NCI-H2227 treated with DMSO at 0.1 percent for 48 hours (cell line): ENCODE measurements around the gene ELL.
"Not testable (repeated sequence)": the region's sequence is repeated elsewhere in the genome, so short reads cannot be mapped to it uniquely, and the experiment has no call there.

ENCODE experiments used
- DNase-seq: peaks from one replicate; lab custom pipeline; 2025; lab: John Stamatoyannopoulos, UW

ELL gene

GRCh38 chr19:18521692-18522123 is at the start of gene ELL:
Gene ELL, minus strand, starts transcription at chr19:18522070. Its CDS starts 15 bp downstream, at chr19:18522055.
- DNase-seq, result no peak

DNA sequence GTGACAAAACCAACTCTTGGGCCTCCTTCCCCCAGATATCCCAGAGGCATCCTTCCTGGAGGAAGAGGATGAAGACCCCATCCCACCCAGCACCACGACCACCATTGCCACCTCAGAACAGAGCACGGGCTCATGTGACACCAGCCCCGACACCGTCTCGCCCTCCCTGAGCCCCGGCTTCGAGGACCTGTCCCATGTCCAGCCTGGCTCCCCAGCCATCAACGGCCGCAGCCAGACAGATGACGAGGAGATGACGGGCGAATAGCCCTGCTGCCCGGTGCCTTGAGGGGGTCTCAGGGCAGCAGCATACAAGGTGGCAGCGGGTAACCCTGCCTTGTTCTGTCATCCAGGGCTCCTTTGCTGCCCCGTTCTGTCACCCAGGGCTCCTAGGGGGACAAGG is 46.5 kb upstream of the ELL start:
- DNase-seq, result no peak

- no peak for DNase-seq
Observed at GRCh38 chr19:18566953-18567352, 45.1 kb upstream of the ELL start.

DNA sequence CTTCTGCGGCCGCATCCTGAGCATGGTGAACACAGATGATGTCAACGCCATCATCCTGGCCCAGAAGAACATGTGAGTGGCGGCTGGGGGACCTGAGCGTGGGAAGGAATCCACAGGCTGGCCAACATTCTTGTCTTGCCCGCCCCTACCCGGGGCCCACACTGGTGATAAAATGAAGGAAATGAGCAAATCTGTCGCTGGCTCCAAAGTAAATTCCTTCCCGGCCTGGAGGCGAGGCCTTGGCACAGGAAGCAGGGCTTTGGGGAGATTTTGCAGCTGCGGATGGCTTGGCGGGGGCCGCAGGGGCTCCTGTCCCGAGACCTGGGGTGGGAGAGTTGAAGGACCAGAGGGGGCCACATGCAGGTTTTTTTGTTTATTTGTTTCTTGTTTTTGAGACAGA is 40.2 kb upstream of the ELL start:
- no peak for DNase-seq

- DNase-seq, result no peak
Observed at GRCh38 chr19:18559685-18560084, 37.8 kb upstream of the ELL start.

DNA sequence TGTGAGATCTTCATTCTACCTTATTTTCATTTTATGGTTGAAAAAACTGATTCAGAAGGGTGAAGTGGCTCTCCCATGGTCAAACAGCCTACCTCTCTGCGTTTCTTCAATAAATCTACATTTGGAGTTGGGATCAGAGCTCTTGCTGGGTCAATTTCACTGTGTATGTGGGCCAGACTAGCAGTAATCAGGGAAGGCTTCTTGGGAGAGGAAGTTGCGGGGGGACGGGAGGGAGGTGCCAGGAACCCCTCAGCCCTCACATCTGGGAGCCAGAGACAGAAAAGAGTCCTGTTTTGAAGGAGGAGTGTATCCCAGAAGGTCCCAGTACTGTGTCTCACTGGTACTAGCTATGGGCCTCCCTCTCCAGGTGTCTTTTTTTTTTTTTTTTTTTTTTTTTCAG is 36.7 kb upstream of the ELL start:
- no peak for DNase-seq

- DNase-seq, result no peak
Observed at GRCh38 chr19:18558202-18558555, 36.3 kb upstream of the ELL start.

DNA sequence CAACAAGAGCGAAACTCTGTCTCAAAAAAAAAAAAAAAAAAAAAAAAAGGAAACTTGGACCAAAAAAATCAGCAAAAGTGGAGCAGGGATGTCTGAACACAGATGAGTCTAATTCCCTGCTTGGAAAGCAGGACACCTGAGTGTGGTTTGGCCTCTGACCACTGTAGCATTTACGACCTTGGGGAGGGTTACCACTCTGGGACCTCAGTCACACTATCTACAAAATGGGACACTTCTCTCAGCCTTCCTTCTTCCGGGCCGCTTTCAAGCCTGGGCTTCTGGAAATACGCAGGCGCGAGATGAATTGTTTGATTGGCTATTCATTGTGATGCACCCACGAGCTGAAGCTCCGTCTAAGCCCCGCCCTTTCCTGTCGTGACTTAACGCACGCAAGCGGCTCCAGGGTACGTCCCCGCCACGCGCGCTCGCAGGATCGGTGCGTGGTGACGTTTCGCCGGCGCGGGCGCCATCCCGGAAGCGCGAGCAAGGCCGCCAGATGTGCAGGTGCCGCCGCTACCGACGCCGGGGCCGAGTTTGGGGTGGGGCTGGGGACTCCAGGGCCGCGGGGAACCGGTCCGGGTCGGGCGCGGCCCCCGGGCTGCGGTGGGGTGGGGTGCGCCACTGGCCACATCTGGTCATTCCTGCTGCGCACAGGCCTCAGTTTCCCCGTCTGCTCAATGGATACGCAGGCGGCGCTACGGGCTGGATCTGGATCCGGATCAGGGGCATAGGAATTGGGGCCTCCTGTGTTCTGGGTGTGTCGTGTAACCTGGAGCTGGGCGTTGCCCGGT is 35.7 kb upstream of the ELL start, which contains the start of gene KXD1:
Gene KXD1 (plus strand): TSS at position 460 of the 791 bp plus-strand sequence. CDS start 4,187 bp downstream, outside the sequence.
- DNase-seq, result peak; percentile 92

DNA sequence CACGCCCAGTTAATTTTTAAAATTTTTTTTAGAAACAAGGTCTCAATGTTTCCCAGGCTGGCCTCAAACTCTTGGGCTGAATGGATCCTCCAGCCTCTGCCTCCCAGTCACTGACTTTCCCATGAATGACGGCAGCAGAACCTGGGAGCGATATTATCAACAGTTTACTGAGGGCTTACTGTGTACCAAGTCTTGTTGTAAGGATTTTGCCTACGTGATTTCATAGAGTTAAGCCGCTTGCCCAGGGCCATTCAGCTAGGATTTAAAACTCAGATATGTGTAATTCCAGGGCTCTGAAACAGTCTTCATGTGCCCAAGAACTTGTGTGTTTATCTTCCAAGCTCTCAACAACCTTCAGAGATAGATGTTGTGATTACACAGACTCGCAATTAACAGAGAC is 29.8 kb upstream of the ELL start:
- no peak for DNase-seq

GRCh38 chr19:18543814-18544475 is 22.1 kb upstream of the ELL start:
- peak; percentile 4 for DNase-seq

GRCh38 chr19:18542941-18543813 is 21.3 kb upstream of the ELL start, which contains the start of gene FKBP8:
Gene FKBP8, minus strand, starts transcription at chr19:18543573. Its CDS starts 1,603 bp downstream, at chr19:18541970.
- DNase-seq, result peak; percentile 39

GRCh38 chr19:18541992-18542940 is 20.4 kb upstream of the ELL start:
- no peak for DNase-seq

GRCh38 chr19:18541258-18541991 is 19.6 kb upstream of the ELL start:
- DNase-seq, result no peak

DNA sequence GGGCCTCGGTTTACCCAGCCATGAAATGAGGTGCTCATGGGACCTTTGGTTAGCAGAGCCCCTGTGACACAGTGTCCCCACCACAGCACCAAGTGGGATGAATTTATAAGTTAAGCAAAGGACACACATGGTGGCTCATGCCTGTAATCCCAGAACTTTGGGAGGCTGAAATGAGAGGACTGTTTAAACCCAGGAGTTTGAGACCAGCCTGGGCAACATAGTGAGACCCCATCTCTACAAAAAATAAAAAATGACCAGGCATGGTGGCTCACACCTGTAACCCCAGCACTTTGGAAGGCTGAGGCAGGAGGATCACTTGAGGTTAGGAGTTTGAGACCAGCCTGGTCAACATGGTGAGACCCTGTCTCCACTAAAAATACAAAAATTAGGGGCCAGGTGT is 18.3 kb upstream of the ELL start:
- not testable (repeated sequence) for DNase-seq

- no peak for DNase-seq
Observed at GRCh38 chr19:18539372-18539771, 17.5 kb upstream of the ELL start.

- DNase-seq, result no peak
Observed at GRCh38 chr19:18538115-18538514, 16.2 kb upstream of the ELL start.

GRCh38 chr19:18537431-18537830 is 15.6 kb upstream of the ELL start:
- DNase-seq, result no peak

- DNase-seq, result no peak
Observed at GRCh38 chr19:18536475-18536874, 14.6 kb upstream of the ELL start.

GRCh38 chr19:18533058-18533457 is 11.2 kb upstream of the ELL start:
- DNase-seq, result no peak

- no peak for DNase-seq
Observed at GRCh38 chr19:18532168-18532890, 10.5 kb upstream of the ELL start.
